HG03521 (cell line): ENCODE measurements around the gene APOL1.
"Not testable (repeated sequence)": the region's sequence is repeated elsewhere in the genome, so short reads cannot be mapped to it uniquely, and the experiment has no call there.

ENCODE experiments used
- ATAC-seq: cut with Tn5 transposase; IDR thresholded peaks from one replicate; pipeline ENCODE4 v1.9.1; 2021; ENCODE audit warnings: mild to moderate bottlenecking, moderate library complexity; ENCODE audit not compliant: unreplicated experiment

The APOL1 gene

DNA sequence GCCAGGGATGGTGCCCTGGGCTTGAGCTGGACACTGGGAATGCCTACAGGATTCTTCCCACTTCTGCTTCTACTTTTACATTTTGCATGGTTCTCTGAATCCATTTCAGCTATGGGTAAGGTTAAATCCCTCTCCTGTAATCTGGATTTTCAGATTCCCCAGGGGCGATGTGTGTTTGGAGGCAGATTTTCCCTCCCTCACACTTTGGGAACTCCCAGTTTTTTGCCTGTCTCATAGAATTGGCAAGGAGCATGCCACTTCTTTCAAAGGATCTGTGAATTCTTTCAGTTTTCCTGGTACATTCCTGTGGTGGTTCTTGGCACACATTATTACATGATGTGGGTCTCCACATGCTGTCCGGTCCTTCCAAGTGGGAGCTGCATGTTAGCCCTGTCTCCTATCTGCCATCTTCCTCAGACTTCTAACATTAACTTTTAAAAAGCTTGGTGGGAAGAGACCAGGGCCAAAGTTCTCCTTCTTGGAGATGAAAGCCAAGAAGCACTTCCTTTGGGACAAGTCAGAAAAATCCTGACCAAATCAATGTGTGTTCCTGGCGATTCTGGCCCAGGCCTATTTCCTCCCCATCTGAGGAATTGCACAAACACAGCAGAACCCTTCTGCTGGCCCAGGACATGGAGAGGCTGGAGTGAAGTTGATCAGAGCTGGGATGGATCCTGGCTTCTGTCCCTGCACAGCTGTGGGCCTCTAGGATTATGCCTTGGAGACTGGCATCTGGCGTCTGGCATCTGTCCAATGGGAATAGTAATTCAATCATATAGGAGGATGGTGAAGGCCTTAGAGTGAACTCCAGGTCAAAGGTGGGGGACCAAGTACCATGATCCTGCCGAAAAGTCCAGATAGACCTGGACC is 8.2 kb upstream of the APOL1 start:
- ATAC-seq = no peak

GRCh38 chr22:36245805-36246356 is 7.1 kb upstream of the APOL1 start:
- no peak for ATAC-seq

- no peak for ATAC-seq
Observed at GRCh38 chr22:36246718-36247117, 6.2 kb upstream of the APOL1 start.

- no peak for ATAC-seq
Observed at GRCh38 chr22:36247955-36248354, 5.0 kb upstream of the APOL1 start.

DNA sequence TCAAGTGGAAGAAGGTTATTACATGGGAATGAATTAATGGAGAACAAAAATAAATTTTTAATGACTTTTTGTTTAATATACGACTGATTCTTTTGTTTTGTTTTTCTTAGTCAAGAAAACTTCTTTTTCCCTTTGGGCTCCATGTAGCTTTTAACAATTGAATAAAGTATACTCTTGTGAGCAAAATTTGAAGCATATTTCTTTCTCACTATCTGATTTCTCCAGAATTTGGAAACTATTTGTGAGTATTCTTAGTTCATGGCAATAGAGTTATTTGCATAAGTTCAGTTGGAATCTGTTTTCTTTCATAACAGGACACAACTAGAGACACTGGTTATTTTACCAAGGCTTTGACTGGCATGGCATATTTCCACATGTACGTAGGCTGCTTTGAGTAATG is 3.8 kb upstream of the APOL1 start:
- no peak for ATAC-seq

- ATAC-seq = not testable (repeated sequence)
Observed at GRCh38 chr22:36250292-36250960, 2.5 kb upstream of the APOL1 start.

- not testable (repeated sequence) for ATAC-seq
Observed at GRCh38 chr22:36251979-36252608, 839 bp upstream of the APOL1 start.

DNA sequence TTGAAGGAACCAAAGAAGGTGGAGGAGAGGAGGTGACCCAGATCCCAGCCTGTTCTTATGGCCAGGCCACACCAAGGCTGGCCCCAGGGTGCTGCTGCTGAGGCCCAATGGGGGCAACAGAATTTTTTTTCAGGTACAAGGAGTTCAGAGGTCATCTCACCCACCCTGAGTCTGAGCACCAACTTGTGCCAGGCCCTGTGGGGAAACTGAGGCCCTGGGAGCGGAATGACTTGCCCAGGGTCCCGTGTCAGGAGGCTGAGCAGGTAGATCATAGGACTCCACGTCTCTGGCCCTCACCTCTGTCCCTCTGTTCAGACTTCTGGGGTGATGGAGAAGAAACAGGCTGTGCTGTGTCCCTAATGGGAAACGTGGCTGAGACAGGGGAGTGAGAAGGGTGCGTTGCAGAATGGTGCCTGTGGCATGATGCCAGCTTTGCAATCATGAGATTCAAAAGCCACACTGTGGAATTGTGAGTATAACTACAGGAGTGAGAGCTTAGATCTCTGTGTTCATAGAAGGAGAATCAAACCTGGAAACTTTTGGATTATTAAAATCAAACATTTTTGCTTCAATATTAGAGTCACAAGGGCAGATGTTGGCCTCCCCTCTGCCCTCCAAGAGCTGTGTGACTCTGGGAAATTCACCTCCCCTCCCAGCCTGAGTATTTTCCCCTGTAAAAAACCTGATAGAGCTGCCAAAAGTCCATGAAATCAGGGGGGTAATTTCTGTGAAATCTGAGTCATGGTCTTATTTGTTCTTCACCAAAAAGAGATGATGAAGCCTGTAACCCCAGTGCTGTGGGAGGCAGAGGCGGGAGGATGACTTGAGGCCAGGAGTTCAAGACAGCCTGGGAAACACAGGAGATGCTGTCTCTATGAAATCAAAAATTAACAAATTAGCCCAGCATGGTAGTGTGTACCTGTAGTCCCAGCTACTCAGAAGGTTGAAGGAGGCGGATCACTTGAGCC is 874 bp downstream of the APOL1 start:
- no peak for ATAC-seq

GRCh38 chr22:36255572-36255971 is 2.6 kb downstream of the APOL1 start:
- ATAC-seq = not testable (repeated sequence)

DNA sequence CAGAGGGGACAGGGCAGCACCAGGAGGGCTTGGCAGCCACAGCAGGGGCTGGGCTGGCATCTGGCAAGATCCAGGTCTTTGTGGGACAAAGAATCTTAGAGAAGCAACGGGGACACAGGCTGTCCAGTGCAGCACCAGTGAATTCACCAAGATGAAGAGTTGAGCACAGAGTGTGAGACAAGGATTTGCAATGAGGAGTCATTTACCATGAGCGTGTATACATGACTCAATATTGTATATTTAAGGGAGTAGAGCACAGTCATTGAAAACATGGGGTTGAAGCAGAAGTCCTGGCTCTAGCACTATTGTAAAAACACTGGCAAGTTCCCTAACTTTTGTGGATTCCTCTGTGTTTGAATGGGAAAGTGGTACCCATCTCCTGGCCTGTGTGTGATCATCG is 3.5 kb downstream of the APOL1 start:
- no peak for ATAC-seq

- no peak for ATAC-seq
Observed at GRCh38 chr22:36257308-36257707, 4.4 kb downstream of the APOL1 start.

DNA sequence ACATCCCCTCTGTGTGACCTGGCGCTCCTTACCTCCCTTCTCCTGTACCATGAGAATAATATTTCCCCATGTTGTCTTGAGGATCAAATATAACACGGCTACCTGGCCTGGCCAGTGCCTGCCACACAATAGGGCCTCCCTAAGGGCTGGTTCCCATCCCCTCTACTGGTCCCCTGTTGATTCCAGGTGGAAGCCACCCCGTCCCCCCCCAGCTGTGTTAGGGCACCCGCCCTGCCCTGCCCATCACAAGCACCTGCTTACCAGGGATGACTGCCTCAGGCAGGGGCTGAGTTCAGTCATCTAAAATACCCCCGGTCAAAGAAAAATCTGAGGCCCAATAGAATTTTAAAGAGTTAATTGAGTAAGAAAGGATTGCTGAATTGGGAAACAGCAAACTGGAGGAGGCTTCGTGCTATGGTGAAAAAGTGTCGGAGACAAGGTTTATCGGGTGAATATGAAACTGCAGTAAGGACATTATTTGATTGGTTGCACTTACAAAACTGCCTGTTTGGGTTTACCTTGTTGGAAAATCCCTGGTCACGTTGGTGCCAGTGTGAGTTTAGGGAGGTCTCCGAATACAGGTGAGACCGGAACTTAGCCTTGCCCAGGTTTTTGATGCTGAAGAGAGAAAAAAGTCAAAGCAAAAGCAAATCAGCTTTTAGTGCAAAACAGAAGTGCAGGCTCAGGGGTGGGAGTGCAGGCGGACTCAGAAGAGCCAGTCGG is 5.2 kb downstream of the APOL1 start:
- ATAC-seq = no peak

- ATAC-seq = no peak
Observed at GRCh38 chr22:36258701-36259614, 6.0 kb downstream of the APOL1 start.

- ATAC-seq = no peak
Observed at GRCh38 chr22:36259615-36260300, 6.8 kb downstream of the APOL1 start.

GRCh38 chr22:36261675-36262074 is 8.7 kb downstream of the APOL1 start:
- not testable (repeated sequence) for ATAC-seq

GRCh38 chr22:36262307-36262706 is 9.4 kb downstream of the APOL1 start:
- not testable (repeated sequence) for ATAC-seq

GRCh38 chr22:36263216-36263673 is 10.3 kb downstream of the APOL1 start:
- ATAC-seq = not testable (repeated sequence)
